ENCODE results near the gene AQP3.

The AQP3 gene

DNA sequence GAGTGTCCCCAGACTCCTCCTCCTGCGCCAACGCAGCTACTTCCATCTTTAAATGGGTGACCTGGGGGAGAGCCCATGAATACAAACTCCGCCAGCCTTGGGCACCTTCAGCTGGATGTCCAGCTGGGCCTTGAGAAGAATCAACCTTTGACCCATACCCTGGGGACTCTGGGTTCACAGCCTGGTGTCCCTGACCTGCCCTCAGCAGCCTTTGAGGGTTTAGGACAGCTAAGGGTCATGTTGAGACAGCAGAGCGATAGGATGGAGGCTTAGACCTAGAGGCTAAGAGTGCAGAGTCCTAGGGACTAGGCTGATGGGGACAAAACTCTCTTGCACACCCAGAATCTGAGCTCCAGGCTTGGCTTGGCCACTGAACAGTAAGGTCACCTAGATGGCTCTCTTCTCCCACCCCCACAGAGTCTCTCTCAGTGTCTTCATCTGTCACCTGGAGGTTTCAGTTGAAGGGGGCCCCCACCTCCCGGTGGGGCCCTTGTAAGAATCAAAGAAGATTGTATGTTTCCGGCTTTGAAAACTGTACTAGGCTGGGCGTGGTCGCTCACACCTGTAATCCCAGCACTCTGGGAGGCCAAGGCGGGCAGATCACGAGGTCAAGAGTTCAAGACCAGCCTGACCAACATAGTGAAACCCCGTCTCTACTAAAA, 6.7 kb upstream of the AQP3 start:
- DNase-seq (ENCODE audit: low read depth), result no peak
- no peak overlapping the region for H3K4me3 ChIP-seq (ENCODE audit: control insufficient read depth, low read depth, low read length)
- TF ChIP-seq, protein P1, sequence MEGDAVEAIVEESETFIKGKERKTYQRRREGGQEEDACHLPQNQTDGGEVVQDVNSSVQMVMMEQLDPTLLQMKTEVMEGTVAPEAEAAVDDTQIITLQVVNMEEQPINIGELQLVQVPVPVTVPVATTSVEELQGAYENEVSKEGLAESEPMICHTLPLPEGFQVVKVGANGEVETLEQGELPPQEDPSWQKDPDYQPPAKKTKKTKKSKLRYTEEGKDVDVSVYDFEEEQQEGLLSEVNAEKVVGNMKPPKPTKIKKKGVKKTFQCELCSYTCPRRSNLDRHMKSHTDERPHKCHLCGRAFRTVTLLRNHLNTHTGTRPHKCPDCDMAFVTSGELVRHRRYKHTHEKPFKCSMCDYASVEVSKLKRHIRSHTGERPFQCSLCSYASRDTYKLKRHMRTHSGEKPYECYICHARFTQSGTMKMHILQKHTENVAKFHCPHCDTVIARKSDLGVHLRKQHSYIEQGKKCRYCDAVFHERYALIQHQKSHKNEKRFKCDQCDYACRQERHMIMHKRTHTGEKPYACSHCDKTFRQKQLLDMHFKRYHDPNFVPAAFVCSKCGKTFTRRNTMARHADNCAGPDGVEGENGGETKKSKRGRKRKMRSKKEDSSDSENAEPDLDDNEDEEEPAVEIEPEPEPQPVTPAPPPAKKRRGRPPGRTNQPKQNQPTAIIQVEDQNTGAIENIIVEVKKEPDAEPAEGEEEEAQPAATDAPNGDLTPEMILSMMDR (conservative IDR thresholded peaks at IDR 0.05; ENCODE audit: control insufficient read depth, insufficient read depth, low read depth, low read length), result no peak

DNA sequence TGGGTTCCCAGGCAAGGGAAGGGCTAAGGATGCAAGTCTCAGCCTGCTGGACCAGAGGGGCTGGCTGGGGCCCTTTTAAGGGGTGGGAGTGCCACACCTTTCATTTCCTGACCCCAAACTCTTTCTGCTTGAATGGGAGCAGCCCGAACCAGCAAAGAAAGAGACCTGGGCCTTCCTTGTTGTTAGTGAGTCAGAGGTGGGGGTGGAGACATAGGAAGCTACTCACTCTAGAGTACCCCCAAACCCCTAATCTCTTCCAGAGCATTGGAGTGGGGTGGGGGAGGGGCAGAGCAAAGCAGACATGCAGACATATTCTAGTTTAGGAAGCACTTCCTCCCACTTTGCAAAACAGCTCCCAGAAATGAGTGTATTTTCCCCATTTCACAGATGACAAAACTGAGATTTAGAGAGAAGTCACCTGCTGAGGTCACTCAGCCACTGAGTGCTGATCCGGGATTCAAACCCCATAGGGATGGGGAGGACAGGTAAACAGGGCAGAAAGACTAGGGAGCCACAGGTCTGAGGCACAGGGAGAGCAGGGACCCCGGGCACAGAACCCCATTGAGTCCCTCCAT, 6.0 kb upstream of the AQP3 start:
- no peak overlapping the region for H3K4me3 ChIP-seq (ENCODE audit: control insufficient read depth, low read depth, low read length)
- no peak for DNase-seq (ENCODE audit: low read depth)
- TF ChIP-seq, protein P1 (conservative IDR thresholded peaks at IDR 0.05; ENCODE audit: control insufficient read depth, insufficient read depth, low read depth, low read length), result no peak

DNA sequence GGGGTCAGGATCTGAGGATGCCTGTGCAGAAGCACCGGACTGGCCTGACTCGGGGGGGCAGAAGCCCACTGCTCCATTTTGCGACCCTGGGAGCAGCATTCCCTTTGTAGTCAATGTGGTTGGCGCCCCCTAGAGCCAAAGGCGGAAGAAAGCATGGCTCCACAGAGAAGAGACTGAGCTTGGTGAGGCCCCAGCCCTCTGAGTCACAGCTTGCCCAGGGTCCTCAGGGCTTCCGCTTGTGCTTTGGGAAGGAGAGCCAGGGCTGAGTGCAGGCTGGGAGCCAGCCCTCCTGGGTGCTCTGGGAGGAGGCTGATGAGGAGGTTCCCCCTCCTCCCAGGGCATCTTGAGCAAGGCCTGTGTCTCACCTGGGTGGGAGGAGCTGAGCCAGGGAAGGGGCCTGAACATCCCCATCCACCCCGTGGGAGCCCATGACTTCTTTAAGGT, 5.5 kb upstream of the AQP3 start:
- no peak overlapping the region for H3K4me3 ChIP-seq (ENCODE audit: control insufficient read depth, low read depth, low read length)
- DNase-seq (ENCODE audit: low read depth), result peak; percentile 82
- TF ChIP-seq, protein P1 (conservative IDR thresholded peaks at IDR 0.05; ENCODE audit: control insufficient read depth, insufficient read depth, low read depth, low read length), result peak; percentile 74

DNA sequence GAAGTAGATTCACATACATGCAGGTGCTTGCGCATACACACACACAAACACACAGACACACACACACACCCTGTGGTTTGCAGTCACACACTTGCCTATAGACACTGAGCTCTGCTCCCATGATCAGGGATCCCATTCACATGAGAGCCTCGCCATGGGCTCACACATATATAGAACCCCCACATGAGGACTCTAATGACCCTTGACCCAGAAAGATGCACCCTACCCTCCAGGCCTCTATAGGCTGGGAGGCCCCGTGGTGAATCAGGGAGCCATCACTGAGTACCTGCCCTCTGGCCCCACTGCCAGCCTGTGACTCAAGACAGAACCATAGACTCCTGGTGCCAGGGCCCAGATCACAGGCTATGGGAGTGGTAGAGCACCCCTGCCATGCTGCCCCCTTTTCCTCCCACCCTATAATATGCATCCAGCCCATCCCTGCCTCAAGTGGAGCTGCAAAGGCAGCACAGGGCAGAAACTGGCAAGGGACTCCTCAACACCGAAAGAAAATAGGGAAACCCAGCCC, 3.3 kb upstream of the AQP3 start:
- no peak for DNase-seq (ENCODE audit: low read depth)
- TF ChIP-seq, protein P1 (conservative IDR thresholded peaks at IDR 0.05; ENCODE audit: control insufficient read depth, insufficient read depth, low read depth, low read length), result no peak
- no peak overlapping the region for H3K4me3 ChIP-seq (ENCODE audit: control insufficient read depth, low read depth, low read length)

DNA sequence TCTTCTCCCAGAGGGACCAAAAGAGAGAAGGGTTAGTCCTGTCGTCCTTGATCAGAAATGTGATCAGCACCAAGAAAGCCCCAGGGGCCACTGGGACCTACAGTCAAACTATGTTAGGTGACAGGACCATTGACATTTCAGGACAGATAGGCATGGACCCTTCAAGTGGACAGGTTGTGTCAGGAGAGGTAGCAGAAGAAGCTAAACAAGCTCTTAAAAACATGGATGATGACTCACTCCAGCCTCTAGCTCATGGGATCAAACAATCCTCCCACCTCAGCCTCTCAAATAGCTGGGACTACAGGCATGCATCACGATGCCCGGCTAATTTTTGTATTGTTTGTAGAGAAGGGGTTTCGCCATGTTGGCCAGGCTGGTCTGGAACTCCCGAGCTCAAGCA, 2.3 kb upstream of the AQP3 start:
- no peak for DNase-seq (ENCODE audit: low read depth)
- no peak overlapping the region for H3K4me3 ChIP-seq (ENCODE audit: control insufficient read depth, low read depth, low read length)
- TF ChIP-seq, protein P1 (conservative IDR thresholded peaks at IDR 0.05; ENCODE audit: control insufficient read depth, insufficient read depth, low read depth, low read length), result no peak

DNA sequence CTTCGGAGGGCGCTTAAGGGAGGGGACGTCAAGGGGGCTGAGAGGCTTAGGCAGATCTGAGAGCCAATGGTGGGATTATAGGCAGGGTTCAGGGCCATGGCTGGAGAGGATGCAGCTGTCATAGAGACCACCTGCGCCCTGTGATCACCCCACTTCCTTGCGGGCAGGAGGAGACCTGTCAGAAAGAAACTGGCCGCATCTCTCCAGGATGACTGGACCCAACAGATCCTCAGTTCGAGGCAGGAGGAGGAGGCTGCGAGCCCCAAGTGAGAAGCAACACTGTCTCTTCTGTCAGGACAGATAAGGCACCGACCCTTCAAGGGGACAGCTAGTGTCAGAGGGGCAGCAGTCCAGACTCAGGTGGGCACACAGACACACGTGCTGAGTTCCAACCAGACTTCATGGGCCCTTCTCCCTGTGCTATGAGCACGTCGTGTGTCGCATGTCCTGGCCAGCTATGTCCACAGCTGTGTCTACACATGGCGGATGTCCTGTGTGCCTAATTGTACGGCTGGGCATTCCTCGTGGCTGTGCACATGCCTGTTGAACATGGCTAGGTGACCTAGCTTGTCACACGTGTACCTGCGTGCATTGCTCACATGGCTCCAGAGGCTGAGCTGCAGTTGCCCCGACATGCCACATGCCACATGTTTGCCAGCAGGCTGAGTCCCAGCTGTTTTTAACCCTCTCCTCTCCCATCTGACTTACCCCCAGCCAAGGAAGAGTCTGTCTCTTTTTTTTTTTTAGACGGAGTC, 583 bp upstream of the AQP3 start:
- no peak for DNase-seq (ENCODE audit: low read depth)
- H3K4me3 ChIP-seq (ENCODE audit: control insufficient read depth, low read depth, low read length), result peak overlapping the region; percentile 21
- TF ChIP-seq, protein P1 (conservative IDR thresholded peaks at IDR 0.05; ENCODE audit: control insufficient read depth, insufficient read depth, low read depth, low read length), result no peak

All from fibroblast of mammary gland (primary cell).